ENCODE measurements around the gene B9D1.

B9D1 gene

GRCh38 chr17:19331134-19331533 lies 31.4 kb downstream of the B9D1 start:
- peak overlapping the region; percentile 52 for H3K27ac ChIP-seq (ENCODE audit: insufficient read depth, low read depth, low read length, poor library complexity, severe bottlenecking)
- no peaks in the 10 kb centered on the region for H3K36me3 ChIP-seq (ENCODE audit: control insufficient read depth, insufficient read depth, low read length)
- peaks cover 15% of the 10 kb centered on the region for H3K4me1 ChIP-seq (ENCODE audit: control insufficient read depth, insufficient read depth, low read length)
- no peaks in the 10 kb centered on the region for H3K9me3 ChIP-seq (ENCODE audit: control insufficient read depth, low read length)
- 91 to 94% methylated on average over 4 of the region's 4 CpGs for WGBS, 2 experiments
- no peaks in the 10 kb centered on the region for H3K27me3 ChIP-seq (ENCODE audit: control insufficient read depth, insufficient read depth, low read length, poor library complexity, severe bottlenecking)
- H3K4me3 ChIP-seq (ENCODE audit: insufficient read depth, low read depth, low read length), result no peak overlapping the region

DNA sequence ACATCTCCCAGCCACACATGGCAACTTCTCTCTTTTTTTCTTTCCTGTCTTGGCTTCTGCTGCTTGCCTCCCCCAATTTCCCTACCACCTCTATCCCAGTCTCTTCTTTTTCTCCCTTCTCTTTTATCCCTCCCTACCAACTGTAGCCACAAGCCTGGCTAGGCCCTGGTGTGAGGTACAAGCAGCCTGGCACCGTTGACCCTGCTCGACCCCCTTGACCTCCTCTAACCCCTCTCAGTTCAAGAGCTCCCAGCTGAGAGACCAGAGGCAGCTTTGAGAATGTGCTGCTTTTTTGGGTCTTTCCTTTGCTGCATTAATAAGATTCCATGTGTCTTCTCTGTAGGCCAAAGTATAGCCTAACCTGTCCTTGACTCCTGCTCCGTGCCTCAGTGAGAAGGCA lies 32.3 kb downstream of the B9D1 start:
- Histone ChIP-seq H3K27me3 (ENCODE audit: control insufficient read depth, insufficient read depth, low read length, poor library complexity, severe bottlenecking) (no peaks in the 10 kb centered on the region), H3K4me1 (ENCODE audit: control insufficient read depth, insufficient read depth, low read length) (peaks cover 15% of the 10 kb centered on the region), H3K27ac (ENCODE audit: insufficient read depth, low read depth, low read length, poor library complexity, severe bottlenecking) (no peak overlapping the region), H3K4me3 (ENCODE audit: insufficient read depth, low read depth, low read length) (no peak overlapping the region), H3K36me3 (ENCODE audit: control insufficient read depth, insufficient read depth, low read length) (no peaks in the 10 kb centered on the region), H3K9me3 (ENCODE audit: control insufficient read depth, low read length) (no peaks in the 10 kb centered on the region)
- WGBS, 2 experiments, result 88 to 89% methylated on average over 3 of the region's 3 CpGs

DNA sequence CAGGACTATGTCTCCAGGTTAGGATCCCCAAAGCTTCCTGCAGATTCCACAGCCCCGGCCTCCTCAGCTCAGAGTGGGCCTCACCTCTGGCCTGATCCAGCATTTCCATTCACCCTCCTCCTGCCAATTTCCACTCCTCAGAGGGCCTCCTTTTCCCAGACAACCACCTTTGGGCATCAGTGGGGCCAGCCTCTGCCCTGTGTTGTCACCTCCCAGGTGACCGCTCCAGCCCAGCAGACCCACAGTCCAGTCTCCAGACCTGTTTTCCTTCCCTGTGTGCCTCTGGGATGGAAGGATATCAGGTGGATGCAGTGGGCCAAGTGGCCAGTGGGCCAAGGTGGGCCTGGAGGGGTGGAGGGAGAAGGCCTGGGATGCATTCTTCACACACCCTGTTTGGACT lies 32.7 kb downstream of the B9D1 start:
- Histone ChIP-seq H3K27me3 (ENCODE audit: control insufficient read depth, insufficient read depth, low read length, poor library complexity, severe bottlenecking) (no peaks in the 10 kb centered on the region), H3K9me3 (ENCODE audit: control insufficient read depth, low read length) (no peaks in the 10 kb centered on the region), H3K4me3 (ENCODE audit: insufficient read depth, low read depth, low read length) (no peak overlapping the region), H3K27ac (ENCODE audit: insufficient read depth, low read depth, low read length, poor library complexity, severe bottlenecking) (no peak overlapping the region), H3K4me1 (ENCODE audit: control insufficient read depth, insufficient read depth, low read length) (peaks cover 15% of the 10 kb centered on the region), H3K36me3 (ENCODE audit: control insufficient read depth, insufficient read depth, low read length) (no peaks in the 10 kb centered on the region)
- WGBS, 2 experiments, result 94 to 97% methylated on average over 2 of the region's 2 CpGs

- Histone ChIP-seq H3K36me3 (ENCODE audit: control insufficient read depth, insufficient read depth, low read length) (no peaks in the 10 kb centered on the region), H3K4me3 (ENCODE audit: insufficient read depth, low read depth, low read length) (no peak overlapping the region), H3K27me3 (ENCODE audit: control insufficient read depth, insufficient read depth, low read length, poor library complexity, severe bottlenecking) (no peaks in the 10 kb centered on the region), H3K4me1 (ENCODE audit: control insufficient read depth, insufficient read depth, low read length) (peaks cover 15% of the 10 kb centered on the region), H3K9me3 (ENCODE audit: control insufficient read depth, low read length) (no peaks in the 10 kb centered on the region), H3K27ac (ENCODE audit: insufficient read depth, low read depth, low read length, poor library complexity, severe bottlenecking) (no peak overlapping the region)
- 95 to 97% methylated on average over 2 of the region's 2 CpGs for WGBS, 2 experiments
Measured at GRCh38 chr17:19329136-19329535, 33.4 kb downstream of the B9D1 start.

GRCh38 chr17:19328441-19329061 lies 34.0 kb downstream of the B9D1 start:
- Histone ChIP-seq H3K9me3 (ENCODE audit: control insufficient read depth, low read length) (no peaks in the 10 kb centered on the region), H3K4me3 (ENCODE audit: insufficient read depth, low read depth, low read length) (no peak overlapping the region), H3K27ac (ENCODE audit: insufficient read depth, low read depth, low read length, poor library complexity, severe bottlenecking) (no peak overlapping the region), H3K4me1 (ENCODE audit: control insufficient read depth, insufficient read depth, low read length) (peaks cover 15% of the 10 kb centered on the region), H3K36me3 (ENCODE audit: control insufficient read depth, insufficient read depth, low read length) (no peaks in the 10 kb centered on the region), H3K27me3 (ENCODE audit: control insufficient read depth, insufficient read depth, low read length, poor library complexity, severe bottlenecking) (no peaks in the 10 kb centered on the region)
- 91 to 93% methylated on average over 10 of the region's 10 CpGs for WGBS, 2 experiments

- Histone ChIP-seq H3K27ac (ENCODE audit: insufficient read depth, low read depth, low read length, poor library complexity, severe bottlenecking) (no peak overlapping the region), H3K4me3 (ENCODE audit: insufficient read depth, low read depth, low read length) (no peak overlapping the region), H3K4me1 (ENCODE audit: control insufficient read depth, insufficient read depth, low read length) (peaks cover 15% of the 10 kb centered on the region), H3K36me3 (ENCODE audit: control insufficient read depth, insufficient read depth, low read length) (no peaks in the 10 kb centered on the region), H3K27me3 (ENCODE audit: control insufficient read depth, insufficient read depth, low read length, poor library complexity, severe bottlenecking) (no peaks in the 10 kb centered on the region), H3K9me3 (ENCODE audit: control insufficient read depth, low read length) (no peaks in the 10 kb centered on the region)
- 93 to 96% methylated on average over 14 of the region's 14 CpGs for WGBS, 2 experiments
Measured at GRCh38 chr17:19327031-19327783, 35.3 kb downstream of the B9D1 start.

- no peaks in the 10 kb centered on the region for H3K36me3 ChIP-seq (ENCODE audit: control insufficient read depth, insufficient read depth, low read length)
Measured at GRCh38 chr17:19325542-19325941, 37.0 kb downstream of the B9D1 start.

GRCh38 chr17:19322861-19323260 lies 39.7 kb downstream of the B9D1 start:
- WGBS, 2 experiments, result 85 to 100% methylated on average over 1 of the region's 1 CpG
- Histone ChIP-seq H3K36me3 (ENCODE audit: control insufficient read depth, insufficient read depth, low read length) (no peaks in the 10 kb centered on the region), H3K27me3 (ENCODE audit: control insufficient read depth, insufficient read depth, low read length, poor library complexity, severe bottlenecking) (no peaks in the 10 kb centered on the region), H3K4me1 (ENCODE audit: control insufficient read depth, insufficient read depth, low read length) (peaks cover 1% of the 10 kb centered on the region), H3K9me3 (ENCODE audit: control insufficient read depth, low read length) (no peaks in the 10 kb centered on the region), H3K27ac (ENCODE audit: insufficient read depth, low read depth, low read length, poor library complexity, severe bottlenecking) (no peak overlapping the region), H3K4me3 (ENCODE audit: insufficient read depth, low read depth, low read length) (no peak overlapping the region)

More at GRCh38 chr17:19325542-19325941, 37.0 kb downstream of the B9D1 start:
- H3K9me3 ChIP-seq (ENCODE audit: control insufficient read depth, low read length), result no peaks in the 10 kb centered on the region
- H3K27me3 ChIP-seq (ENCODE audit: control insufficient read depth, insufficient read depth, low read length, poor library complexity, severe bottlenecking), result no peaks in the 10 kb centered on the region
- no peak overlapping the region for H3K27ac ChIP-seq (ENCODE audit: insufficient read depth, low read depth, low read length, poor library complexity, severe bottlenecking)
- H3K4me3 ChIP-seq (ENCODE audit: insufficient read depth, low read depth, low read length), result no peak overlapping the region
- H3K4me1 ChIP-seq (ENCODE audit: control insufficient read depth, insufficient read depth, low read length), result peaks cover 6% of the 10 kb centered on the region

GRCh38 chr17:19322129-19322505 lies 40.4 kb downstream of the B9D1 start:
- H3K4me1 ChIP-seq (ENCODE audit: control insufficient read depth, insufficient read depth, low read length), result peaks cover 9% of the 10 kb centered on the region
- H3K4me3 ChIP-seq (ENCODE audit: insufficient read depth, low read depth, low read length), result no peak overlapping the region
- no peaks in the 10 kb centered on the region for H3K9me3 ChIP-seq (ENCODE audit: control insufficient read depth, low read length)
- H3K27ac ChIP-seq (ENCODE audit: insufficient read depth, low read depth, low read length, poor library complexity, severe bottlenecking), result no peak overlapping the region
- H3K27me3 ChIP-seq (ENCODE audit: control insufficient read depth, insufficient read depth, low read length, poor library complexity, severe bottlenecking), result no peaks in the 10 kb centered on the region
- 92 to 97% methylated on average over 5 of the region's 5 CpGs for WGBS, 2 experiments
- H3K36me3 ChIP-seq (ENCODE audit: control insufficient read depth, insufficient read depth, low read length), result no peaks in the 10 kb centered on the region

GRCh38 chr17:19321481-19322128 lies 40.9 kb downstream of the B9D1 start:
- Histone ChIP-seq H3K4me1 (ENCODE audit: control insufficient read depth, insufficient read depth, low read length) (peaks cover 14% of the 10 kb centered on the region), H3K9me3 (ENCODE audit: control insufficient read depth, low read length) (no peaks in the 10 kb centered on the region), H3K4me3 (ENCODE audit: insufficient read depth, low read depth, low read length) (no peak overlapping the region), H3K27me3 (ENCODE audit: control insufficient read depth, insufficient read depth, low read length, poor library complexity, severe bottlenecking) (no peaks in the 10 kb centered on the region), H3K27ac (ENCODE audit: insufficient read depth, low read depth, low read length, poor library complexity, severe bottlenecking) (no peak overlapping the region), H3K36me3 (ENCODE audit: control insufficient read depth, insufficient read depth, low read length) (no peaks in the 10 kb centered on the region)
- 83 to 85% methylated on average over 9 of the region's 9 CpGs for WGBS, 2 experiments
